Measurements from ENCODE around the gene ZIM2.
"Not testable (repeated sequence)": the region's sequence is repeated elsewhere in the genome, so short reads cannot be mapped to it uniquely, and the experiment has no call there.

The ZIM2 gene

GRCh38 chr19:56874530-56874929 is 34.0 kb upstream of the ZIM2 start:
- TF ChIP-seq, protein P1, sequence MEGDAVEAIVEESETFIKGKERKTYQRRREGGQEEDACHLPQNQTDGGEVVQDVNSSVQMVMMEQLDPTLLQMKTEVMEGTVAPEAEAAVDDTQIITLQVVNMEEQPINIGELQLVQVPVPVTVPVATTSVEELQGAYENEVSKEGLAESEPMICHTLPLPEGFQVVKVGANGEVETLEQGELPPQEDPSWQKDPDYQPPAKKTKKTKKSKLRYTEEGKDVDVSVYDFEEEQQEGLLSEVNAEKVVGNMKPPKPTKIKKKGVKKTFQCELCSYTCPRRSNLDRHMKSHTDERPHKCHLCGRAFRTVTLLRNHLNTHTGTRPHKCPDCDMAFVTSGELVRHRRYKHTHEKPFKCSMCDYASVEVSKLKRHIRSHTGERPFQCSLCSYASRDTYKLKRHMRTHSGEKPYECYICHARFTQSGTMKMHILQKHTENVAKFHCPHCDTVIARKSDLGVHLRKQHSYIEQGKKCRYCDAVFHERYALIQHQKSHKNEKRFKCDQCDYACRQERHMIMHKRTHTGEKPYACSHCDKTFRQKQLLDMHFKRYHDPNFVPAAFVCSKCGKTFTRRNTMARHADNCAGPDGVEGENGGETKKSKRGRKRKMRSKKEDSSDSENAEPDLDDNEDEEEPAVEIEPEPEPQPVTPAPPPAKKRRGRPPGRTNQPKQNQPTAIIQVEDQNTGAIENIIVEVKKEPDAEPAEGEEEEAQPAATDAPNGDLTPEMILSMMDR (IDR thresholded peaks at IDR 0.05; ENCODE audit: insufficient read depth, low read depth, low read length, missing control alignments) = no peak
- DNase-seq (ENCODE audit: low read depth) = no peak
- H3K4me3 ChIP-seq (ENCODE audit: low read length) = no peak overlapping the region

DNA sequence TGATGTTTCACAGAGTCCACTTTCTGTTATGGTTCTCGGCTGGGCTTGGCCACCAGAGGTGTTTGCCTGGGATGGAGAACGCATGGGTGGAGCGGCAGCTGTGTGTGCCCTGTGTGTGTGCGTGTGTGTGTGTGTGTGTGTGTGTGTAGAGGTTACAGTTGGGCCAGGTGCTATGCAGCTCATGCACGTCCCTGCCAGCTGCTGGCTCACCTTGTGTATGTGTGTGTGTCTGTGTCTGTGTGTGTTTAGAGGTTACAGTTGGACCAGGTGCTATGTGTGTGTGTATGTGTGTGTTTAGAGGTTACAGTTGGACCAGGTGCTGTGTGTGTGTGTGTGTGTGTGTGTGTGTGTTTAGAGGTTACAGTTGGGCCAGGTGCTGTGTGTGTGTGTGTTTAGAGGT is 33.0 kb upstream of the ZIM2 start:
- no peak overlapping the region for H3K4me3 ChIP-seq (ENCODE audit: low read length)
- TF ChIP-seq, protein P1 (IDR thresholded peaks at IDR 0.05; ENCODE audit: insufficient read depth, low read depth, low read length, missing control alignments) = no peak
- DNase-seq (ENCODE audit: low read depth) = no peak

- no peak for DNase-seq (ENCODE audit: low read depth)
- TF ChIP-seq, protein P1 (IDR thresholded peaks at IDR 0.05; ENCODE audit: insufficient read depth, low read depth, low read length, missing control alignments) = no peak
- H3K4me3 ChIP-seq (ENCODE audit: low read length) = no peak overlapping the region
Measured at GRCh38 chr19:56869886-56870285, 29.4 kb upstream of the ZIM2 start.

- no peak for DNase-seq (ENCODE audit: low read depth)
- H3K4me3 ChIP-seq (ENCODE audit: low read length) = no peak overlapping the region
- TF ChIP-seq, protein P1 (IDR thresholded peaks at IDR 0.05; ENCODE audit: insufficient read depth, low read depth, low read length, missing control alignments) = no peak
Measured at GRCh38 chr19:56868446-56868845, 27.9 kb upstream of the ZIM2 start.

GRCh38 chr19:56866538-56866937 is 26.0 kb upstream of the ZIM2 start:
- no peak for DNase-seq (ENCODE audit: low read depth)
- no peak overlapping the region for H3K4me3 ChIP-seq (ENCODE audit: low read length)
- TF ChIP-seq, protein P1 (IDR thresholded peaks at IDR 0.05; ENCODE audit: insufficient read depth, low read depth, low read length, missing control alignments) = no peak

GRCh38 chr19:56864443-56865125 is 24.1 kb upstream of the ZIM2 start:
- TF ChIP-seq, protein P1 (IDR thresholded peaks at IDR 0.05; ENCODE audit: insufficient read depth, low read depth, low read length, missing control alignments) = no peak
- DNase-seq (ENCODE audit: low read depth) = no peak
- H3K4me3 ChIP-seq (ENCODE audit: low read length) = no peak overlapping the region

GRCh38 chr19:56862741-56863140 is 22.2 kb upstream of the ZIM2 start:
- no peak for DNase-seq (ENCODE audit: low read depth)
- H3K4me3 ChIP-seq (ENCODE audit: low read length) = no peak overlapping the region
- TF ChIP-seq, protein P1 (IDR thresholded peaks at IDR 0.05; ENCODE audit: insufficient read depth, low read depth, low read length, missing control alignments) = no peak

DNA sequence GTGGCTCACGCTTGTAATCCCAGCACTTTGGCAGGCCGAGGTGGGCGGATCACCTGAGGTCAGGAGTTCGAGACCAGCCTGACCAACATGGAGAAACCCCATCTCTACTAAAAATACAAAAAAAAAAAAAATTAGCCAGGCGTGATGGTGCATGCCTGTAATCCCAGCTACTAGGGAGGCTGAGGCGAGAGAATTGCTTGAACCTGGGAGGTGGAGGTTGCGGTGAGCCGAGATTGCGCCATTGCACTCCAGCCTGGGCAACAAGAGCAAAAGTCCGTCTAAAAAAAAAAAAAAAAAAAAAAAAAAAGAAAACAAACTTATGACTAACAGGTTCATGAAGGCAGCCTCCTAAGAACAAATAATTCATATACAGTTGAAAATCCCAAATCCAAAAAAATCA is 19.9 kb upstream of the ZIM2 start:
- not testable (repeated sequence) for DNase-seq (ENCODE audit: low read depth); H3K4me3 ChIP-seq (ENCODE audit: low read length)

Measured in epithelial cell of esophagus (primary cell).